Amniotic epithelial cell (primary cell): ENCODE results near the gene NKAIN2.
"Not testable (repeated sequence)": the region's sequence is repeated elsewhere in the genome, so short reads cannot be mapped to it uniquely, and the experiment has no call there.

Experiments
- DNase-seq: peaks from one replicate; pipeline ENCODE4 v3.0.0-alpha.2; 2010; ENCODE audit warnings: low read depth

The NKAIN2 gene

GRCh38 chr6:123895806-123896205, 92.1 kb downstream of the NKAIN2 start:
- DNase-seq = no peak

GRCh38 chr6:123896869-123897268, 93.2 kb downstream of the NKAIN2 start:
- DNase-seq = no peak

GRCh38 chr6:123897965-123898364, 94.3 kb downstream of the NKAIN2 start:
- no peak for DNase-seq

- DNase-seq = peak; percentile 5
Measured at GRCh38 chr6:123898665-123899064, 95.0 kb downstream of the NKAIN2 start.

GRCh38 chr6:123899745-123900144, 96.1 kb downstream of the NKAIN2 start:
- DNase-seq = no peak

GRCh38 chr6:123901436-123901835, 97.8 kb downstream of the NKAIN2 start:
- DNase-seq = peak; percentile 10

- no peak for DNase-seq
Measured at GRCh38 chr6:123902738-123903313, 99.2 kb downstream of the NKAIN2 start.

GRCh38 chr6:123904228-123904627, 100.6 kb downstream of the NKAIN2 start:
- DNase-seq = no peak

- DNase-seq = no peak
Measured at GRCh38 chr6:123908797-123909196, 105.1 kb downstream of the NKAIN2 start.

- no peak for DNase-seq
Measured at GRCh38 chr6:123909989-123910388, 106.3 kb downstream of the NKAIN2 start.

GRCh38 chr6:123913863-123914262, 110.2 kb downstream of the NKAIN2 start:
- DNase-seq = peak; percentile 58

- not testable (repeated sequence) for DNase-seq
Measured at GRCh38 chr6:123923379-123923778, 119.7 kb downstream of the NKAIN2 start.

- DNase-seq = peak; percentile 54
Measured at GRCh38 chr6:123925350-123925749, 121.7 kb downstream of the NKAIN2 start.

- peak; percentile 64 for DNase-seq
Measured at GRCh38 chr6:123925842-123926399, 122.3 kb downstream of the NKAIN2 start.

GRCh38 chr6:123928529-123928928, 124.9 kb downstream of the NKAIN2 start:
- DNase-seq = no peak

GRCh38 chr6:123931928-123932327, 128.3 kb downstream of the NKAIN2 start:
- DNase-seq = no peak

- peak; percentile 58 for DNase-seq
Measured at GRCh38 chr6:123940551-123940950, 136.9 kb downstream of the NKAIN2 start.

- no peak for DNase-seq
Measured at GRCh38 chr6:123941855-123942254, 138.2 kb downstream of the NKAIN2 start.

GRCh38 chr6:123945386-123945785, 141.7 kb downstream of the NKAIN2 start:
- DNase-seq = no peak

- DNase-seq = no peak
Measured at GRCh38 chr6:123953920-123954319, 150.3 kb downstream of the NKAIN2 start.

GRCh38 chr6:123956492-123957139, 153.0 kb downstream of the NKAIN2 start:
- DNase-seq = no peak

GRCh38 chr6:123962508-123962907, 158.8 kb downstream of the NKAIN2 start:
- DNase-seq = no peak

GRCh38 chr6:123965894-123966293, 162.2 kb downstream of the NKAIN2 start:
- DNase-seq = no peak

- DNase-seq = no peak
Measured at GRCh38 chr6:123966618-123967017, 163.0 kb downstream of the NKAIN2 start.
